HG02938 (cell line): ENCODE data around the gene PGAP1.

Experiments used
- ATAC-seq: cut with Tn5 transposase; IDR thresholded peaks from one replicate; pipeline ENCODE4 v1.9.1; 2021; ENCODE audit warnings: mild to moderate bottlenecking, moderate library complexity; ENCODE audit not compliant: unreplicated experiment

The PGAP1 gene

DNA sequence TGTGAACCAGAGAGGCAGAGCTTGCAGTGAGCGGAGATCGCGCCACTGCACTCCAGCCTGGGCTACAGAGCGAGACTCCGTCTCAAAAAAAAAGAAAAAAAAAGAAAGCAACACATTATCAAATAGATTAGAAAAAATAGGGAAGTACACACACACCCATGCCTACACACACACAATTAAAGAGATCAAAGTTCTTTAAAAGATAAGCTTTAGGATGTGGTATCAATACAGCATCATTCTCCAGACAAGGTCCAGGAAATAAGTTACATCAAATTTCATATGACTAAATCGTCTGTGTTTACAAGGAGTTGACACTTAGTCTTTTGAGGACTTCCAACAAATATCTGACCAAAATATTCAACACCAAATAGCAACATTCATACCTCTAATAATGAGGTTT lies 25.7 kb downstream of the PGAP1 start:
- ATAC-seq = no peak

DNA sequence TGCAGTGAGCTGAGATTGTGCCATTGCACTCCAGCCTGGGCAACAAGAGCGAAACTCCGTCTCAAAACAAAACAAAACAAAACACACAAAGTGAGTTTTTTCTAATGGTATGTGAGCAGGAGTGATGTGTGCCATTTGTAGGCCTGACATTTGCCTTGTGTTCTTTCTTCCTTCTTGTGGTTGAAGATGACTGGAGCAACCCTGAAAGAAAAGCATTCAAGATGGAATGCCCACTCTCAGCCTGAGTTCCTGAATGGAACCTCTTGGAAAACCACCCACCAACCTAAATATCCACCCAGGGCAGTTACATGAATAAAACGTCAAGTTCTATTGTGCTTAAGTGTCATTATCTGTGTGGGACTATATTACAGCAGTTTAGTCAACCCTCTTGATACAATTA lies 26.5 kb downstream of the PGAP1 start:
- no peak for ATAC-seq

DNA sequence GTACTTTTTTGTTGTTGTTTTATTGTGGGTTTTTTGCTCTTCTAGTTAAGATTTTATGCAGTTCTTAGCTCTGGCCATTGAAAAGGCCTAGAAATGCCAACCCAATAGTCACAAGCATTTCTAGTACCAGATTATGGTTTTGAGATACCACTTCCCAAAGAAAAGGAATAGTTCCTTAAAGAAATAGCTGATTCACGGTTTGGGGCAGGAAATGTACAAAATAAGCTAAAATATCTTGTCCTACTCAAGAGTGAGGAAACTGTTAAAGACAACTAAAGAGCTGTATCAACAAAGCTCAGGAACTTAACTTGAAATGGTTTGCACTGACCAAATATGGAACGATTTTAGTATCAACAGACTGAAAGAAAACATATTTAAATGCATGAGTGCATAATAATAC lies 35.4 kb downstream of the PGAP1 start:
- no peak for ATAC-seq

DNA sequence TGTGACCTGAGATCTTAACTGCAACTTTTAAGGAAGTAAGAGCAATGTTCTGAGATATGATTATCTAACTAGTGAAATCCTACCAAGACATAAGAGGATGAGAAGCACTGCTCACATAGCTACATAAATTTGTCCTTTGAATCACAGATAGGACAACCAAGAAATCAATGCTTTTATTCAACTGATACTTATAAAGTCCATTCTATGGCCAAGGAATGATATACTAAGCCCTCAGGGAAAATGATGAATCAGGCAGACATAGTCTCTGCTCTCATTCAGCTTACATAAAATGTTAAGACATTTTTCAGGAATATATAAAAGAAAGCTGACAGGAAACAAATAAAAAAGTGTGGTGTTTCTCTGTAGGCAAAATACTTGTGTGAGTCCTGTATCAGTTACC lies 39.1 kb downstream of the PGAP1 start:
- ATAC-seq = no peak

DNA sequence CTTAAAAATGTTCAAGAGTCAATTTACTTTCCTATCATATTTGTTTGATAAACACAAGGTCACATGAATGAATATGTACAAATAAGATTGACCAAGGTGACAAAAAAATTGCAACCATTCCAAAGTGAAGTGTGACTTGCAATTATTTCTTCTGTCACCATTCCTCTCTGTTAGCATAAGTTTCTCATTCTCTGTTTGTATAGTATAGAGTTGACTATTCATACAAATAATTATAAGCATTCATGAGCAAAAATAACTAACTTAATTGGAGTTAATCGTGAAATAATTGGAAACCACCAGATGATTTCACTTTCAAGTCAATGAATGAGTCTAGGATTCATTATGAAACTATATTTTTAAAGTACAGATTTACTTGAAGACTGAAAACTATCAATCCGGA lies 42.1 kb downstream of the PGAP1 start:
- ATAC-seq = no peak

DNA sequence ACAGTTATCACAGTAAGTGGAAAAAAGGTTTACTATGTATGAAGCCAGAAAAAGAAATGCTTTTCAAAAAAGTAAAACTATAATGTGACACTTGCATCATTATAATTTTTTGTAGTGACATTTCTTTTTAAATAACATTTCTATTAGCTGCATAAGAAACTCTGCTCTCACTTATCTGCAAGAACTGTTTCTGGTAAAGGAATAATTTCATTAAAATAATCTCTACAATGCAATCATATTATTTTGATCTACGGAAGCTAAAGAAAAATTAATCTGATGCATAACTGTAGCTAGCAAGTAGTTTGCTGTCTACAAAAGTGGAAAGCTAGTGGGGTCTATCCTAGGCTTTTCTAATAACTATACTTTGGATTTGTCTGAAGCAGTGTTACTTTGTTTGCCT lies 50.1 kb downstream of the PGAP1 start:
- no peak for ATAC-seq

DNA sequence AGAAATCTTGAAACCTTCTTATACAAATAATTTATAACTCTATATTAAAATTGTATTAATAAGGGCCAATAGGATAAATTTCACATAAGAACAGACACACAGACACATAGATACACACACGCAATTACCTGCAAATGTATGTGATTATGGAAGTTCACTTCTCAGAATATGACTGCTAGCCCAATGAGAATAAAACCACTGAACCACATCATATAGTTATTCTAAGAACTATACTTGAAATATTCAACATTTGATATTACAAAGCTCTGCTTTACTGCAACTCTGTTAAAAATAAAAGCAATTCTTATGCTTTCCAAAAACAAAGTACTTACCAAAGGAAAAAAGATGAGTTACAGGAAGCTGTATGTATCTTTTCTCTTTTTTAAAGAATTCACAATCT lies 51.1 kb downstream of the PGAP1 start:
- ATAC-seq = no peak

DNA sequence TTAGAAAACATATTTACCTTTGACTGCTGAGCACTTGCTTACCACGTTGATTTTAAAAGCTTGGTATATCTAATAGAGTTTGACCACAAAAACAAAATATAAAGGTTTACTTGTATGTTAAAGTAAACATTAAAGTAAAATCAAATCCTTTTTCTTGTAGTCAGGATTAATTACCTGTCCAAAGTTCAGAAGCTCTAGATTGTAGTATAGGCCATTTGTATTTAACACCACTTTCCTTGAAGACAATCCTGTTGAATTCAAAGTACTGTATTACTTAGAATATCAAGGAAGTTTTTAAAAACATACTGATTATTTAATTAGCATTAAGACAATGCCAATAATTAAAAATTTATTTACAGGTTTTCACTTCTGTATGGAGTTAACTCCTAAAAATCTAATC lies 53.0 kb downstream of the PGAP1 start:
- ATAC-seq = no peak

DNA sequence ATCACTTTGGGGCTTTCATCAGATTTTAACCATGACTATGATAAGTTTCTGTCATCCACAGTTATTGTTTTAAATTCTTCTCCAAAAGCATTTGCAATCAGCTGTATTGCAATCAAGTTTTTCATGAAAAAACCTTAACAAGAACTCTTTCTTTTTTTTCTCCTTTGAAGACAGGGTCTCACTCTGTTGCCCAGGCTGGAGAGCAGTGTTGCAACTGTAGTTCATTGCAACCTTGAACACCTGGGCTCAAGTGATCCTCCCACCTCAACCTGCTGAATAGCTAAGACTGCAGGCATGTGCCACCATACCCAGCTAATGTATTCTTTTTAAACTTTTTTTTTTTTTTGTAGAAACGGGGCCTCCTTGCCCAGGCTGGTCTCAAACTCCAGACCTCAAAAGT lies 71.9 kb downstream of the PGAP1 start:
- no peak for ATAC-seq

DNA sequence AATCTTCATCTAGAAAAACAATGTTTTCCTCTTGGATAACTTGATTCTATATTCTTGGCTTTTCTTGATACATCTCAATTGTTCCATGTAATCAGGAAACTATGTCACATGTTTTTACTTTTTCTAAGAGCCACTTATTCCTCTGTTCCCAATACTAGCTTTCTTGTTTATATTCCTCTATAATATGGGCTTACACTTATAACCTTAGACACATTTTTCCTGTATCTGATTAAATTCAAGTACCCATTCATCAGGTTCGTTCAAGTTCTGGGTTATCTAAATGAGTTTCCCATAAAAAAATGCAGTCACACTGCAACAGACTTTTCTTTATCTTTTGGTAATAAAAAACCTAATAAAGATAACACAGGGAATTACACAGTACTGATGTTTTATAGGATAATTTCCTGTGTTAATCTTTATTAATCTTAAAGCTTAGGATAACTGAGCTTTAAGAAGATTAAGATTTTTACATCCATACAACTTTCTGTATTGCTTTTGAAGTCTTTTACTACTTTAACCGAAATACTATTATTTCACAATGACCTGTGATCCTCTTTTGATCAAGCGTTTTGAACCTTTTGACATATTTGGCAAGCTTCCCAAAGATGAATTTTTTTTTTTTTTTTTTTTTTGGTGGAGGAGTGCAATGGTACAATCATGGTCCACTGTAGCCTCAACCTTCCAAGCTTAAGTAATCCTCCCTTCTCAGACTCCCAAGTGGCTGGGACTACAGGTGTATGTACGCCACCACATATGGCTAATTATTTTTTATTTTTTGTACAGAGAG lies 73.0 kb downstream of the PGAP1 start:
- ATAC-seq = no peak

DNA sequence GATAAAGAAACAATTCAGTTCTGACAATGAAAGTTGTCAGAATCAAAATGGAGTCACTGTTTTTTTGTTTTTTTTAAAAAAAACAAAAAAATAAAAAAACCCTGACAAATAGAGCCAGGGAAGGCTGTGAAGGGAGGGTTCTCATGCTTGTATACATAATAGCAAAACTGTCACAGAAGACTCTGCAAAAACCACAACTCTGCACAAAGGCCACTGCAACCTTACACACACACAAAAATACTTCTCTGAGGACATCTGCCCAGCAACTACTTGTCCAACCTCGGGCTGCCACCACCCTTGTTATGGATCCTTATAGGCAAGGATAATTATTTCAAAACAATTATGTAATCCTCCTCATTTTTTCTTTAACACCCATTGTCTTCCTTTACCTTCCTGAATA lies 75.4 kb downstream of the PGAP1 start:
- no peak for ATAC-seq

DNA sequence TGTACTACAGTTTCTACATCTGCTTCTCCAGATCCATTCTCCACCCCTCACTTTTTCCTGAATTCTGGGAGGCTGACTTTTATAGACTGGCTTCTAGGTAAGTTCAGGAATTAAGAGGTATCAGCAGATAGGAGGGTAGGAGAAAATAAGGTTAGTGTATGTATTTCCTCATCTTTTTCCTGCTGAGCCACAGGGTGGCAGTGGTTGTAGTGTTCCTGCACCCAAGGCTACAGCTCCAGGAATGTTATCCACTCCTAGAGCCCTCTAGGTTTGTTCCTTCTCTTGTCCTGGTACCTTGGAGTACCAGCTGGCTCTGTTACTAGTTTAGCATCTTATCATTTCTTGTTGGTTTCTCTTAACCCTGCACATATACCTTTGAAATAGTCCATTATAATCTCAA lies 76.6 kb downstream of the PGAP1 start:
- no peak for ATAC-seq

DNA sequence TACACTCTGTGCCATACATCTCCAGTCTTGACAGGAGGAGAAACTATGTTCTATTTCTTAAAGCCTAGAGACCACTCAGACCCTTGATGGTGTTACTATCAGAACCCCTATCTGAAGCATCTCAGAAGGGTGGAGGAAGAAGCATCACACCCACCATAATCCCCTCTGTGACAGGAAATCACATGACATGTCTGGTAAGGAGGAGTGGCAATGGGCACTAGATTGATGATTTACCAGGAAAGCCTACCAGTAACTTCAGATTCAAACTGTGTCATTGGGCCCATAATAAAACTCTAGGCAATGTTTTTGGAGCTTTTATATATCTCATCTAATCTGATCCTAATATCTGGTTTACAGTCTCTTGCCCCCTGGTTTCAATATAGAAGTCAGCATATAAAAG lies 80.2 kb downstream of the PGAP1 start:
- ATAC-seq = no peak

DNA sequence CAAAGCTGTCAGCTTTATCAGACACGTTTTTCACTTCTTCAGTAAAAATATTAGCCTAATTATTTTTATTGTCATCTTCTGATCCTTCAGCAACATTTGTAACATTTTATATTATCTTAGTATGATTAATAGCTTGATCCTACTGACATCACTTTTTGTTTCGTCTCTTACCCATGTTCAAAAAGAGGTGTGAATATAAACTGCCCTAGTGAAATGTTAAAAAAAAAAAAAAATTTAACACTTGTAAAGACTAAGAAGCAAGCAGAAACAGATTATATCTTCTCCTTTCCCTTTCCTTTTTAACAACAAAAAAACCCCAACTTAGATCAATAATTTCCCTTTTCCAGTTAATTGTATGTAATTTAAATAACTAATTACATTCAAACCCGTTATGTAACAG lies 81.1 kb downstream of the PGAP1 start:
- no peak for ATAC-seq

DNA sequence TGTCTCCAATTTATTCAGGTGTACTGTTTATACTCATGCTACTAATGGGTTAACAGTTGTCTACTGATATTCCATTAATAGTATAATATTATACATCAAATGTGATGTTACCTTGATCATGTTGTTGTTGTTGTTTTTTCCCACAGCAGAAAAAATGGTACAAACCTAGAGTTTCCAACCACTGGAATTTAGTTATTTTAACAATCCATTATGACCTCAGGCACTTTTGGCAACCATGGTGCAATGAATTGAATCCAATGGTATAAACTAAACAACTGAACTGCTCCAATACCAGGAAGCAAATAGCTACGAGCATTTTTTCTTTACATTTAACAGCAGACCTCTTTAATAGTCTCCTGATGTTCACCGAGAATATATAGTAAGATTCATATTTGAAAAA lies 86.3 kb downstream of the PGAP1 start:
- no peak for ATAC-seq

DNA sequence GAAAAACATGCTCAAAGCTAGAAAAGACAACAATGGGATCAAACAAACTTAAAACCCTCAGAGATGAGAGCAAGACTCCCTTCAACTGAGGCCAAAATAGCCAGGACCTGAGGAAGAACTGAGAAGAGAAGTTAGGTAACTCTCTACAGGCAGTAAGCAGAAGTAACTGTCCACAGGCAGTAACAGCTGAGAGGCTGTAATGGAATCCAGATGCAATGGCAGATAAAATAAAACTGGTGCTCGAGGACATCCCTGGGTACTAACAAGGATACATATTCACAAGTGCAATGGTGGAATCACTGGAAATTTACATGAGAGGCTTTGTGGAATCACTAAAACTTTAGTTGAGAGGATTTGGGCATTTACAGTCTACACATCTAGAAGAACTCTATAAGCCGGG lies 86.9 kb downstream of the PGAP1 start:
- no peak for ATAC-seq

DNA sequence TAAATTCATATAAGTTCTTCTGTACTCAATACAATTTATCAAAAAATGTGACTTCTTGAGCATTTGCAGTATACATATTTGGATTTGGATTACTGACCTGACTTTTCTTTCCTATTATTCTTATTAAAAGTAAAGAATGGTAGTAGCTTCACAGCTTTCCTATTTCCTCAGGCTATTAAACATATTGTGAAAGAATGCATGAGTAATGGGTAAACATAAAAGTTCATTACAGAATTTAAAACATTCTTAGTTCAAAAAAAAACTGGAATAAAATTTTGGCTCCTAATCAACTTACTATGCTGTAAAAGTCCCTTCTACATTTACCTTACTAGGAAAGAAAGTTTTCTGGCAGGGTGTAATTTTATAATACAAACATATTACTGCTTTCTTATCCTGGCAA lies 90.1 kb downstream of the PGAP1 start:
- no peak for ATAC-seq

DNA sequence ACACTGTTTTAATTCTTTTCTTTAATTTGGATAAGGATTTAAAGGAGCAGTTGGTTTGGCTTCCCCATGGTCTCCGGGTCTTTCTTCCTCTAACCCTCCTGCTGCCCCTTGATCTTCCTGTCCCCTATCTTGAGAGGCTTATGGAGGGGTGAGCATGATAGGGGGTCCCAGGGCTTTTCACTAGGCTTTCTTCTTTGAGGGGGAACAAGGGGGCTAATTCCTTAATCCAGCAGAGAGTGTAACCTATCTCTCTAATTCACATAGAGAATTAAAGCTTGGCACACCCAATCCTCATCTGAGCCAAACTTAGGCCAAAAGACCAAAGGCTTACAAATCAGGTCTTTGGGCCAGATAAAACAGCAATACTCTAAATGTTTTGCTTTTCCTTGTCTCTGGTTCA lies 95.8 kb downstream of the PGAP1 start:
- no peak for ATAC-seq

DNA sequence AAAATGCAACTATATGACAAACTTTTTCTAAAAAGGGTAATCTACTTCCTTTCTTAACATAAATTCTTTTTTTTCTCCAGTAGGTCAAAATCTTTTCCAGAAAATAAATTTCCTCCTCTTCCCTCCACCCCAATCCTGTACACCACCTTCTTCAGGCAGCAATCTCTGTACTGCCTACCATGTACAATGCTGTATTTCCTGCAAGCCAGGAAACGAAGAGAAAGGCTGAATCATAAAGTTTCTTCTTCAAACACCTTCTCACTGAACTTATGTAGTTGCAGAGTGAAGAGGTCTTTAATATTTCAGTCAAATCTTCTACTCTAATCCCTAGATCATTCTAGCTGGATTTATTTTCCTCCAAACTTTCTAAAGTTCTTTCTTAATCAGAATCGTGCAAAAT lies 99.2 kb downstream of the PGAP1 start:
- ATAC-seq = no peak

DNA sequence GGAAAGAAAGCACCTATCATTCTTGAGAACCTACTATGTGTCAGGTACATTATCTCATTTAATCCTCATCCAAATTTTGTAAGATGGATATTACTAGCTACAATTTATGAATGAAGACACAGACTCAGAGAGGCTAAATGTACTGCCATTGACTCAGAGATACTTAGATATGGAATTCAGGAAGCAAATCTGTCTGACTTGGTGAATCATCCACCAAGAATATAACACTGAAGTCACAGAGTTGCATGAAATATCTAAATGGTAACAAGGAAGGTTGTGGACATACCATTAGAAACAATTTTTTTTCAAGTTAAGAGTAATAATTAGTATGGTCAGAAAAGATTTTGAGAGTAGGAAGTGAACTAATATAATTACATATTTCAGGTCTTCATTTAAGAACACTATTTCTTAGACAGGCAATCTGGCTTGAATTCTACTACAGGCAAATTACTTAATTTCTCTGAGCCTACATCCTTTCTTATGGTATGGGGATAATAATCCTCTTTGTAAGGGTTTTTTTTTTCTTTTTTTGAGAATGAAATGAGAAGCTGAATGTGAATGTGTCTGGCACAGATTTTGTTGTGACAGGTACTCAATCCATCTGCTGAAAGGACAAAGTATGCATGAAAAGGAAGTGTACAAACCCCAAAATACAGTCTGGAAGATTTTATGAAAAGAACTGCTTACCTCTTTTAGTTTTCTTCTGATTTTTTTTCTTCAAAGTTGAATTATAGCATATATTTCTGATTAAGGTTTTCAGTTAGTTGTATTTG lies 102.6 kb downstream of the PGAP1 start:
- ATAC-seq = no peak

DNA sequence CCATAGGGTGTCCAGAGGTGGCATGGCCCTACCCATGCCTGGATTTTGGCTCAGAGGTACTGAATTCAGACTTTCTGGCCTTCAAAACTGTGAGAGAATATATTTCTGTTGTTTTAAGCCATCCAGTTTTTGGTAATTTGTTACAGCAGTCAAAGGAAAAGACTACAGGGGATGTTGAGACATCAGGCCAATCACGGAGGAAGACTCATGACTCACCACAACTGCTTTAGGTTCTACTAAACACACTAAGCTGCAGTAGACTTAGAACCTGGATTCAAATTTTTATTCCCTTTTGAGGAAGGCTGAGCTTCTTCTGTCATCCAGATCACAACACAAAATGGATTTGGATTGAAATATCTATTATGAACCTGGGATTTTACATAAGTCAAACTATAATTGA lies 105.3 kb downstream of the PGAP1 start:
- no peak for ATAC-seq

DNA sequence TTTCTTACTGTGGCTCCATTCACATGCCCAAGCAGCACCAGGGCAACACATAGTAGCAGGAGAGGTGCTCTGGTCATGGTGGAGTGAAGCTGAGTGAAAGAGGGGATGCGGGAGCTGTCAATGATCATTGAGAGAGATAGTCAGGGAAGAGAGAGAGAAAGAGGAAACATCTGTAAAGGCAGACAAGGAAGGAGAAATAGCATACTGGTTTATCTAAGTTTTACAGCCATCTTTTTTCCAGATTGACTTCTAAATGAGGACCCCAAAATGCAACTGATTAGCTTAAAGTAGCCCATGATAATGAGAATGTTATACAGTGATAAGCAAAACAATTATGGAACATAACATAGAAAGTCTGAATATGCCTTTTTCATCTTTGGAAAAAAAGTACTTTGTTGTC lies 117.2 kb downstream of the PGAP1 start, which contains the start of gene C2orf66:
Gene C2orf66 (minus strand): TSS at position 96 of the 400 bp plus-strand sequence. CDS start 19 bp downstream, at position 77.
- no peak for ATAC-seq
